GM23338 (cell line): ENCODE results near the gene PIF1. TPM values are rescaled to one million over a fixed set of nuclear protein-coding genes. Genes with fewer than 3 reads are reported as not detected.
A peak's percentile ranks its signal among the peaks of the same experiment; 100 is the strongest.

ENCODE experiments used
- ATAC-seq: fragments of 200-7000 bp; cut with Tn5 transposase; 3 replicates; pipeline ENCODE4 v1.9.1; 2020
- DNase-seq: peaks from one replicate; pipeline ENCODE4 v3.0.0-alpha.2; 2015; ENCODE audit warnings: low spot score
- H2AFZ ChIP-seq: fragments of 200-600 bp; sonication (generic); 2 replicates; pipeline ENCODE4 v1.8.0; 2016; ENCODE audit warnings: antibody characterized with exemption, mild to moderate bottlenecking, moderate library complexity
- H3F3A ChIP-seq: fragments of 200-600 bp; sonication (generic); replicated peaks from 2 replicates; pipeline ENCODE4 v1.8.0; 2017; ENCODE audit warnings: antibody characterized with exemption, mixed run types, low read depth
- H3K27ac ChIP-seq: fragments of 200-600 bp; sonication (generic); 2 replicates; pipeline ENCODE4 v1.6.1; 2016; ENCODE audit warnings: low read depth
- H3K27me3 ChIP-seq: fragments of 200-600 bp; sonication (generic); 2 replicates; pipeline ENCODE4 v1.8.0; 2016; ENCODE audit warnings: mild to moderate bottlenecking, mixed run types, moderate library complexity; ENCODE audit not compliant: insufficient read depth
- H3K36me3 ChIP-seq: fragments of 200-600 bp; sonication (generic); 2 replicates; pipeline ENCODE4 v1.8.0; 2016; ENCODE audit warnings: mild to moderate bottlenecking; ENCODE audit not compliant: insufficient read depth
- H3K4me1 ChIP-seq: fragments of 200-600 bp; sonication (generic); 2 replicates; pipeline ENCODE4 v1.8.0; 2016; ENCODE audit warnings: mild to moderate bottlenecking, moderate library complexity; ENCODE audit not compliant: insufficient read depth
- H3K4me2 ChIP-seq: fragments of 200-600 bp; sonication (generic); 2 replicates; pipeline ENCODE4 v1.7.1; 2017; ENCODE audit warnings: mixed run types
- H3K4me3 ChIP-seq: fragments of 200-600 bp; sonication (generic); 2 replicates; pipeline ENCODE4 v1.6.1; 2016; ENCODE audit warnings: mixed run types
- H3K79me2 ChIP-seq: fragments of 200-600 bp; sonication (generic); replicated peaks from 2 replicates; pipeline ENCODE4 v1.8.0; 2017; ENCODE audit warnings: mild to moderate bottlenecking; ENCODE audit not compliant: insufficient read depth
- H3K9me2 ChIP-seq: fragments of 200-600 bp; sonication (generic); 2 replicates; pipeline ENCODE4 v1.8.0; 2017; ENCODE audit not compliant: insufficient read depth
- H4K20me1 ChIP-seq: fragments of 200-600 bp; sonication (generic); replicated peaks from 2 replicates; pipeline ENCODE4 v1.8.0; 2017; ENCODE audit warnings: mild to moderate bottlenecking; ENCODE audit not compliant: insufficient read depth
- H3K27ac Mint-ChIP-seq: 2 replicates; pipeline ENCODE4 v1.8.0; 2020; ENCODE audit warnings: inconsistent platforms, mild to moderate bottlenecking, moderate library complexity, mixed read lengths
- H3K27me3 Mint-ChIP-seq: 3 replicates; pipeline ENCODE4 v1.8.0; 2022; ENCODE audit warnings: low read depth, mild to moderate bottlenecking, moderate library complexity, mixed read lengths, inconsistent platforms; ENCODE audit not compliant: insufficient read depth, poor library complexity
- H3K36me3 Mint-ChIP-seq: 3 replicates; pipeline ENCODE4 v1.8.0; 2021; ENCODE audit warnings: low read depth, mild to moderate bottlenecking, inconsistent platforms, moderate library complexity, mixed read lengths
- H3K4me1 Mint-ChIP-seq: 3 replicates; pipeline ENCODE4 v1.8.0; 2020; ENCODE audit warnings: mild to moderate bottlenecking, inconsistent platforms, mixed read lengths
- H3K4me3 Mint-ChIP-seq: 3 replicates; pipeline ENCODE4 v1.8.0; 2021; ENCODE audit warnings: moderate library complexity, mild to moderate bottlenecking, inconsistent platforms, mixed read lengths
- H3K9me3 Mint-ChIP-seq: 3 replicates; pipeline ENCODE4 v1.8.0; 2020; ENCODE audit warnings: moderate library complexity, mild to moderate bottlenecking, inconsistent platforms, mixed read lengths
- CTCF ChIP-seq, 2 experiments: fragments of 200-600 bp in 1 of 2; sonication (generic) in 1 of 2; conservative IDR thresholded peaks; 2 replicates each; pipeline versions ENCODE4 v1.5.1 to v1.6.1; 2016 to 2017; ENCODE audit warnings: antibody characterized with exemption in 2 of 2, low read depth in 2 of 2, mild to moderate bottlenecking in 2 of 2, moderate library complexity in 1 of 2
- EZH2phosphoT487 ChIP-seq: fragments of 200-600 bp; sonication (generic); IDR thresholded peaks from one replicate; pipeline ENCODE4 v1.8.1; 2018; ENCODE audit warnings: antibody characterized with exemption; ENCODE audit not compliant: unreplicated experiment
- JUNB ChIP-seq: IDR thresholded peaks from one replicate; pipeline ENCODE4 v1.6.1; 2016; ENCODE audit warnings: antibody characterized with exemption; ENCODE audit not compliant: unreplicated experiment
- POLR2AphosphoS5 ChIP-seq: IDR thresholded peaks from 2 replicates; pipeline ENCODE4 v1.6.1; 2016; ENCODE audit warnings: antibody characterized with exemption, low read depth
- ZNF114 ChIP-seq: fragments of 250-450 bp; sonication (Bioruptor Pico); IDR thresholded peaks from 2 replicates; pipeline ENCODE4 v1.5.0; 2020; ENCODE audit warnings: mild to moderate bottlenecking, moderate library complexity
- ZNF462 ChIP-seq: fragments of 250-450 bp; sonication (Bioruptor Pico); IDR thresholded peaks from 2 replicates; pipeline ENCODE4 v1.5.0; 2020; ENCODE audit warnings: mild to moderate bottlenecking, moderate library complexity
- polyA plus RNA-seq: library from polyadenylated mRNA; unstranded; fragments of >200 nt; fragmentation: Nextera tagmentation; extraction: Ambion mirVana; gene quantifications from 2 replicates; pipeline ENCODE4 v1.2.1, GENCODE V29; 2016
- total RNA-seq: library from RNA; depleted of rRNA; stranded (reverse); fragments of >200 nt; shearing (Covaris generic); gene quantifications from 2 replicates; pipeline ENCODE4 v1.2.3, GENCODE V29; 2014

Gene PIF1
- total and polyA plus RNA-seq, 2 experiments from 2014 or later = 116 to 200 TPM

- no peak for TF ChIP-seq CTCF (conservative IDR thresholded peaks at IDR 0.05; ENCODE audit: low read depth in 2 of 2)
- no peak for TF ChIP-seq ZNF114 (CRISPR knock-in tag)
- no peak for TF ChIP-seq EZH2phosphoT487
- no peak for TF ChIP-seq ZNF462 (CRISPR knock-in tag)
- TF ChIP-seq JUNB = no peak
Measured at GRCh38 chr15:64772964-64773363, 52.5 kb downstream of the PIF1 start (continued).

- Histone ChIP-seq H3K27ac (0 out of 2 replicates have a peak overlapping the region, but pooled peaks have one; percentile 91), H2AFZ (no peak overlapping the region), H3K4me3 (peak overlapping the region; percentile 98), H3F3A (peaks cover 18% of the 10 kb centered on the region; the same call in 1 of the 2 replicates), H3K9me2 (no peaks in the 10 kb centered on the region), H3K27me3 (no peaks in the 10 kb centered on the region), H3K4me1 (peaks cover 67% of the 10 kb centered on the region), H3K79me2 (peaks cover 93% of the 10 kb centered on the region), H4K20me1 (peaks cover 44% of the 10 kb centered on the region), H3K36me3 (no peaks in the 10 kb centered on the region), H3K4me2 (peak overlapping the region; percentile 100)
- DNase-seq = peak; percentile 59
- Mint-ChIP-seq H3K4me1 (peaks cover 47% of the 10 kb centered on the region), H3K9me3 (peaks cover 4% of the 10 kb centered on the region; the same call in 2 of the 3 replicates), H3K27ac (peak overlapping the region; percentile 11), H3K36me3 (peaks cover 34% of the 10 kb centered on the region), H3K27me3 (peaks cover 13% of the 10 kb centered on the region), H3K4me3 (peak overlapping the region; percentile 99)
- peak; percentile 26 for ATAC-seq
- TF ChIP-seq POLR2AphosphoS5 = no peak
- TF ChIP-seq ZNF462 (CRISPR knock-in tag) = no peak
Measured at GRCh38 chr15:64772488-64772887, 53.0 kb downstream of the PIF1 start.
